Stomach (tissue), 9 donors: Measurements from ENCODE around the gene TTC34. TPM values are rescaled to one million over a fixed set of nuclear protein-coding genes. Genes with fewer than 3 reads are reported as not detected.

ENCODE experiments used
- DNase-seq, 2 donors: peaks; one replicate each; pipeline versions ENCODE4 v3.0.0 to v3.0.0-alpha.2; 2013 to 2019
- H3K27ac ChIP-seq, 5 donors: fragments of 200-600 bp in 4 of 5; sonication (generic) in 4 of 5; one replicate each; pipeline ENCODE4 v1.5.1; 2013 to 2019; ENCODE audit warnings: mild to moderate bottlenecking in 1 of 5, moderate library complexity in 1 of 5
- H3K27me3 ChIP-seq, 3 donors: fragments of 200-600 bp; sonication (generic); one replicate each; pipeline ENCODE4 v1.5.1; 2017 to 2019; ENCODE audit warnings: mixed run types in 1 of 3
- H3K36me3 ChIP-seq, 4 donors: fragments of 200-600 bp; sonication (generic); 1 replicate in 3 of 4; 2 replicates in 1 of 4; pipeline ENCODE4 v1.5.1; 2016 to 2019
- H3K4me1 ChIP-seq, 4 donors: fragments of 200-600 bp; sonication (generic); one replicate each; pipeline ENCODE4 v1.5.1; 2016 to 2019
- H3K4me3 ChIP-seq, 4 donors: fragments of 200-600 bp; sonication (generic) in 3 of 4; one replicate each; pipeline ENCODE4 v1.5.1; 2016 to 2019; ENCODE audit warnings: mild to moderate bottlenecking in 1 of 4
- H3K9me3 ChIP-seq, 4 donors: fragments of 200-600 bp; sonication (generic); one replicate each; pipeline ENCODE4 v1.5.1; 2016 to 2019
- EP300 ChIP-seq: sonication (generic); formaldehyde crosslinking; IDR thresholded peaks from one replicate; pipeline ENCODE4 v1.6.1; 2017; ENCODE audit warnings: antibody characterized with exemption
- POLR2A ChIP-seq, 4 donors: fragments of 450-650 bp; IDR thresholded peaks; one replicate each; pipeline ENCODE4 v1.6.1; 2016; ENCODE audit warnings: antibody characterized with exemption in 4 of 4, control low read depth in 2 of 4, mild to moderate bottlenecking in 1 of 4, moderate library complexity in 1 of 4
- POLR2AphosphoS5 ChIP-seq, 3 donors: sonication (generic); formaldehyde crosslinking; IDR thresholded peaks; one replicate each; pipeline ENCODE4 v1.6.1; 2016; ENCODE audit warnings: antibody characterized with exemption in 3 of 3
- WGBS, 5 donors: extraction: QIAGEN DNeasy Blood & Tissue Kit in 3 of 5; methylation state at CpG; one replicate each; pipeline versions ENCODE4 v1.1.5 to v1.1.7; 2013 to 2018; 5-methylcytosine and 5-hydroxymethylcytosine counted together
- intact Hi-C: fragments of 100-400 bp; cut with DNase I; formaldehyde crosslinking; loops from one replicate; pipeline ENCODE4 v1.15.1; 2023; ENCODE audit warnings: low total_unique reads
- polyA plus RNA-seq, 3 donors: library from polyadenylated mRNA; stranded (reverse); fragments of 200-250 nt; gene quantifications; one replicate each; pipeline ENCODE4 v1.2.3, GENCODE V29; 2013
- total RNA-seq, 5 donors: library from RNA; depleted of rRNA; stranded (reverse); fragments of >200 nt; gene quantifications; one replicate each; pipeline versions ENCODE4 v1.1.0 to v1.2.3, GENCODE V29; 2014 to 2016
- TF ChIP-seq, protein P1 (sequence below), 7 experiments: fragments of 450-650 bp in 4 of 7; fragments of 200-600 bp in 3 of 7; sonication (generic) in 3 of 7; IDR thresholded peaks; one replicate each; pipeline ENCODE4 v1.5.1; 2016 to 2019; ENCODE audit warnings: antibody characterized with exemption in 7 of 7, control low read depth in 2 of 7, mild to moderate bottlenecking in 1 of 7
- donor health status: healthy with polysubstance abuse.
- donor health status: Bipolar disorder and iron deficiency.
- donor health status: healthy.

The TTC34 gene
- total and polyA plus RNA-seq, 8 donors, result 0.06 to 1.3 (median 0.33) TPM; not detected in 2

DNA sequence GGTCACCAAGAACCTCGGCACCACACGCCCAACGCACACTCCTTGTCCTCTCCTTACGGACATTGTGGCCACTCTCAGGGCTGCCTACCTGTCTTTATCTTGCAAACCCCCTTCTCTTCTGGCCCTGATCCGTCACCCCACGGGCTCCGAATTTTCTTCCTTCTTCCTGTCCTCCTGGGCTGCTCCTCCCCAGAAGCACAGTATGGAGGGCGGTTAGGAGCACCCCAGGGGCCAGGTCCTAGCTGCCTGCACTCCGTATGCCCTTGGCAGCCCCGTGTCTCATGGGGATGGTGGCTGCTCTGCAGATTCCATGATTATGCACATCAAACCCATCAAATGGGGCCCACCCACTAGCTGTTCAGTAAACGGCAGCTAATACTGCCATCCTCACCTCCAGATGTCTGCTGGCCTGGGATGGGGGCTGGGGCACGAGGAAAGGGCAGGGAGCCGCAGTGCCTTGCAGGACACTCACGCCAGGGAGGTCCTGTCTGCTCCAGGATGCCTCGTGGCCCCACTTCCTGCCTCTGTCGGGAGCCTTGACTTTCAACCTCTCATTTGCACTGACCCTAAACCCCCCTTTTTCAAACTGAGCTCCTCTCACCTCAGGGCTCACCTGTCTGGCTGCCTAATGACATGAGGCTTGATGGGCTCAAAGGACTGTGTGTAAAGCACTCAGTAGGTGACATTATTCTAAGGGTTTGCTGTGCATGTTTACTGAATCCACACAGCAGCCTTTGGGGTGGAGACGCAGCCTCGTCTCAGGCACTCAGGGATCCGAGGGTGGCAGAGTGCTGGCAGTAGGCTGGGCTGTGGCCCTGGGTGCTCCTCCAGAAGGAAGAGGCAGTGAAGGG lies 4.4 kb downstream of the TTC34 start:
- DNase-seq, result no peak
- intact Hi-C loops, result no loop called here

DNA sequence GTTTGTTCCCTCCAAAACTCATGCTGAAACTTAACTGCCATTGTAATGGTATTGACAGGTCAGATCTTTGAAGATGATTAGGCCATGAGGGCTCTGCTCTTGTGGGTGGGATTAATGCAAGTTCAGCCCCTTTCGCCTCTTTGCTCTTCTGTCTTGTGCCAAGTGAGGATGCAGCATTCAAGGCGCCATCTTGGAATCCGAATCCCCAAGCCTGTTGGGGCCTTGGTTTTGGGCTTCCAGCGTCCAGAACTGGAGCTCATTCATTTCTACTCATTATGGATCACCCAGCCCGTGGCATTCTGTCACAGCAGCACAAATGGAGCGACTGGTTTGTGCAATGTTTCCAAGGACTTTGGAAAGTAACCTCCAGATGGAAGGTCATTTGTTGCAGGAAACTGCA lies 5.6 kb downstream of the TTC34 start:
- peaks cover 0 to 79% (median 10%) of the 10 kb centered on the region in 3 donors for H3K27me3 ChIP-seq
- intact Hi-C loops, result no loop called here

More for the DNA sequence above, 4.4 kb downstream of the TTC34 start:
- Histone ChIP-seq H3K9me3 (peaks cover 5 to 39% (median 34%) of the 10 kb centered on the region in 4 donors), H3K4me3 (no peak overlapping the region), H3K36me3 (no peaks in the 10 kb centered on the region), H3K27ac (no peak overlapping the region), H3K27me3 (peaks cover 6 to 83% (median 14%) of the 10 kb centered on the region in 3 donors), H3K4me1 (no peaks in the 10 kb centered on the region)
- 40 to 54% (median 45%) methylated on average over 13 to 19 of the region's 19 CpGs for WGBS, 5 donors
- TF ChIP-seq EP300 (no peak), POLR2A (IDR thresholded peaks at IDR 0.05) (no peak), POLR2AphosphoS5 (IDR thresholded peaks at IDR 0.05) (no peak)
- TF ChIP-seq, protein P1, sequence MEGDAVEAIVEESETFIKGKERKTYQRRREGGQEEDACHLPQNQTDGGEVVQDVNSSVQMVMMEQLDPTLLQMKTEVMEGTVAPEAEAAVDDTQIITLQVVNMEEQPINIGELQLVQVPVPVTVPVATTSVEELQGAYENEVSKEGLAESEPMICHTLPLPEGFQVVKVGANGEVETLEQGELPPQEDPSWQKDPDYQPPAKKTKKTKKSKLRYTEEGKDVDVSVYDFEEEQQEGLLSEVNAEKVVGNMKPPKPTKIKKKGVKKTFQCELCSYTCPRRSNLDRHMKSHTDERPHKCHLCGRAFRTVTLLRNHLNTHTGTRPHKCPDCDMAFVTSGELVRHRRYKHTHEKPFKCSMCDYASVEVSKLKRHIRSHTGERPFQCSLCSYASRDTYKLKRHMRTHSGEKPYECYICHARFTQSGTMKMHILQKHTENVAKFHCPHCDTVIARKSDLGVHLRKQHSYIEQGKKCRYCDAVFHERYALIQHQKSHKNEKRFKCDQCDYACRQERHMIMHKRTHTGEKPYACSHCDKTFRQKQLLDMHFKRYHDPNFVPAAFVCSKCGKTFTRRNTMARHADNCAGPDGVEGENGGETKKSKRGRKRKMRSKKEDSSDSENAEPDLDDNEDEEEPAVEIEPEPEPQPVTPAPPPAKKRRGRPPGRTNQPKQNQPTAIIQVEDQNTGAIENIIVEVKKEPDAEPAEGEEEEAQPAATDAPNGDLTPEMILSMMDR (IDR thresholded peaks at IDR 0.05), result no peak

DNA sequence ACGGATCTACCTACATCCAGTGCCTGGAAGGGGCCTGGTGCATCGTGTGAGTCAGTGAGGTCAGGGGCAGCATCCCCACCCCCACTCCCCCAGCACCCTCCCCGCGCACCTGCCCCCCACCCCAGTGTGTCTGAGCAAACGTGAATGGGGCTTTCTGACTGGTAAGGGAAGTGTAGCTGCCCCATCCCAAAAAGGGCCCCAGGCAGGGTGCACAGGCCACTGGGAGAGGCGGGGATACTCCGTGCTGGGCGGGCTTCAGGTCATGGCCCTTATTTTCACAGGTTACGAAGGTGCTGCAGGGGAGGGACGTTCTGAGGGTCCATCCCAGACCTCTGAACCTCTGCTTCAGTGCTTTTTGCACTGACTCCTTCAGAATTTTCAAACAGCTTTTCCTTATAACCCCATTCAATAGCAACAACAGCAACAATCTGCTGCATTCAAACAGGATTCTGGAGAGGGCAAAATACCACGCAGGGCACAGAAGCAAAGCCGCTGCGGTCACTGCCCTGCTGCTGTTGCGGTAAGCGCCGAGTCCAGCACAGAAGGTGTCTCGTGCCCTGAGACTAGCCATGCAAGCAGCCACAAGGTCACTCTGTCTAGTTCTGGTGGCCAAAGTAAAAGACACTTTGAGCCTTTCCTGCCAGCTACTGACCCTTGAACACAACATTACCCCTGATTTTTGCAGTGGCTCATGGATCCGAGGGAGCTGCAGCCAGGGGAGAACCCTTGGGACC lies 10.3 kb downstream of the TTC34 start:
- Histone ChIP-seq H3K9me3 (peaks cover 5 to 51% (median 40%) of the 10 kb centered on the region in 4 donors), H3K4me1 (peaks cover 0 to 8% (median 3%) of the 10 kb centered on the region in 4 donors), H3K4me3 (no peak overlapping the region), H3K27me3 (peaks cover 12 to 87% (median 40%) of the 10 kb centered on the region in 3 donors), H3K36me3 (no peaks in the 10 kb centered on the region), H3K27ac (no peak overlapping the region)
- TF ChIP-seq POLR2AphosphoS5 (IDR thresholded peaks at IDR 0.05) (no peak), POLR2A (IDR thresholded peaks at IDR 0.05) (no peak), EP300 (no peak)
- TF ChIP-seq, protein P1 (IDR thresholded peaks at IDR 0.05), result no peak
- no peak for DNase-seq
- WGBS, 5 donors, result 63 to 72% (median 71%) methylated on average over 18 of the region's 18 CpGs
- intact Hi-C loops, result no loop called here

More for the DNA sequence above, 5.6 kb downstream of the TTC34 start:
- TF ChIP-seq POLR2A (IDR thresholded peaks at IDR 0.05) (no peak), POLR2AphosphoS5 (IDR thresholded peaks at IDR 0.05) (no peak), EP300 (no peak)
- TF ChIP-seq, protein P1 (IDR thresholded peaks at IDR 0.05), result no peak
- Histone ChIP-seq H3K27ac (no peak overlapping the region), H3K4me1 (no peaks in the 10 kb centered on the region), H3K4me3 (no peak overlapping the region), H3K36me3 (no peaks in the 10 kb centered on the region), H3K9me3 (peaks cover 5 to 51% (median 40%) of the 10 kb centered on the region in 4 donors)
- no peak for DNase-seq
- 69 to 81% (median 76%) methylated on average over 6 of the region's 6 CpGs for WGBS, 5 donors

DNA sequence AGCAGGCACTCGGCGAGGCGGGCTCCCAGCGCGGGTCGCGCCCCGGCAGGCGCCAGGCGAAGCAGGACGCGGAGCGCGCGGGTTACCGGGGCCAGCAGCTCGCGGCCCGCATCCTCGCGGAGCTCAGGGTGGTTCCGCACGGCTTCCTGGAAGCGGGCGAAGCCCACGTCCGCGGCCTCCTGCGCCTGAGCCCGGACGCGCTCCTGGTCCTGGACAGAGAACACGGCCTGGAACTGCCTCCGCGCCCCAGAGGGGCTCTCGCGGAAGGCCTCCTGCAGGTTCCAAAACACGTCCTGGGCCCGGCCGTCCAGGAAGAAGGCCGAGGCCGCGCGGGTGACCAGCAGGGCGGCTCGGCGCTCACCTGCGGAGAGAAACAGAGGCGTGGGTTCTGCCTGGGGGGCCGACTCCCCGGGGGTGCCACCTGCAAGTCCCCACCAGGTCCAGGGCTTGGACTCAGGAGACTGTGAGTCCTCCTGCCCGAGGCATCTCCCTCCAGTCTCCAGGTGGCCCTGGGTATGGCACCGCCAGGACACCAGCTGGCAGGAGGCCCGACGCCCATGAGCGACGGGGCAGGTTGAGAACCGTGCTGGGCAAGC lies 11.4 kb downstream of the TTC34 start:
- DNase-seq, result no peak
- H3K27ac ChIP-seq, result no peak overlapping the region
- no peaks in the 10 kb centered on the region for H3K36me3 ChIP-seq
- TF ChIP-seq, protein P1 (IDR thresholded peaks at IDR 0.05), result no peak
- TF ChIP-seq EP300 (no peak), POLR2AphosphoS5 (IDR thresholded peaks at IDR 0.05) (no peak), POLR2A (IDR thresholded peaks at IDR 0.05) (no peak)
- H3K9me3 ChIP-seq, result peaks cover 5 to 40% (median 34%) of the 10 kb centered on the region in 4 donors
- 18 to 71% (median 30%) methylated on average over 7 to 58 of the region's 58 CpGs for WGBS, 5 donors
- peaks cover 0 to 8% (median 3%) of the 10 kb centered on the region in 4 donors for H3K4me1 ChIP-seq
- peaks cover 12 to 87% (median 40%) of the 10 kb centered on the region in 3 donors for H3K27me3 ChIP-seq
- H3K4me3 ChIP-seq, result no peak overlapping the region
- intact Hi-C loops, result no loop called here
